ENCODE results near the gene C11orf86.

GRCh38 chr11:66979336-66979980 lies 4.4 kb downstream of the C11orf86 start:
- TF ChIP-seq CTCF (IDR thresholded peaks at IDR 0.05; ENCODE audit: extremely low read depth in 1 of 2, insufficient read depth in 1 of 2, low read depth in 1 of 2, low read length in 2 of 2) (no peak), GATA2 (IDR thresholded peaks at IDR 0.05; ENCODE audit: insufficient read depth, insufficient read length, low read depth, low read length) (no peak), EZH2 (IDR thresholded peaks at IDR 0.05; ENCODE audit: borderline replicate concordance, low read depth, low read length, severe bottlenecking) (no peak), POLR2AphosphoS5 (IDR thresholded peaks at IDR 0.05; ENCODE audit: insufficient read depth, low read depth, low read length) (no peak)
